CD4-positive, CD25-positive, alpha-beta regulatory T cell (primary cell): ENCODE data around the gene PALD1. TPM values are rescaled to one million over a fixed set of nuclear protein-coding genes. Genes with fewer than 3 reads are reported as not detected.
"Not testable (repeated sequence)": the region's sequence is repeated elsewhere in the genome, so short reads cannot be mapped to it uniquely, and the experiment has no call there.

Experiments used
- ATAC-seq, 2 donors: fragments of 150-1000 bp; cut with Tn5 transposase; one replicate each; pipeline ENCODE4 v1.10.0; 2021; ENCODE audit warnings: low read depth in 2 of 2, moderate number of reproducible peaks in 2 of 2, moderate library complexity in 1 of 2
- DNase-seq, 3 donors: peaks; one replicate each; pipeline versions ENCODE4 v3.0.0 to v3.0.0-alpha.2; 2012 to 2022; ENCODE audit warnings: mixed read lengths in 1 of 3
- H3K27ac ChIP-seq: one replicate; pipeline ENCODE4 v1.7.0; 2013; ENCODE audit warnings: mild to moderate bottlenecking, low read length; ENCODE audit not compliant: insufficient read depth, poor library complexity, severe bottlenecking
- H3K27me3 ChIP-seq: one replicate; pipeline ENCODE4 v1.7.0; 2013; ENCODE audit warnings: low read length; ENCODE audit not compliant: control insufficient read depth, insufficient read depth
- H3K36me3 ChIP-seq: one replicate; pipeline ENCODE4 v1.7.0; 2013; ENCODE audit warnings: mild to moderate bottlenecking, low read length, moderate library complexity; ENCODE audit not compliant: control insufficient read depth, insufficient read depth
- H3K4me1 ChIP-seq: 2 replicates; pipeline ENCODE4 v1.7.0; 2013; ENCODE audit warnings: mild to moderate bottlenecking, low read length; ENCODE audit not compliant: insufficient read depth, control insufficient read depth, poor library complexity, severe bottlenecking
- H3K4me3 ChIP-seq: one replicate; pipeline ENCODE4 v1.7.0; 2013; ENCODE audit warnings: low read depth, mild to moderate bottlenecking, low read length, moderate library complexity
- H3K9me3 ChIP-seq, 2 experiments: 1 replicate in 1 of 2; 2 replicates in 1 of 2; pipeline ENCODE4 v1.7.0; 2013; ENCODE audit warnings: low read length in 2 of 2, mild to moderate bottlenecking in 1 of 2, moderate library complexity in 1 of 2; ENCODE audit not compliant: control insufficient read depth in 2 of 2
- H3K27ac Mint-ChIP-seq, 3 donors: one replicate each; pipeline ENCODE4 v1.8.0; 2020 to 2022; ENCODE audit warnings: mild to moderate bottlenecking in 3 of 3, mixed read lengths in 3 of 3, moderate library complexity in 2 of 3
- H3K27me3 Mint-ChIP-seq: one replicate; pipeline ENCODE4 v1.8.0; 2022; ENCODE audit warnings: mild to moderate bottlenecking, mixed read lengths
- H3K36me3 Mint-ChIP-seq: one replicate; pipeline ENCODE4 v1.8.0; 2020; ENCODE audit warnings: mixed read lengths
- H3K4me1 Mint-ChIP-seq, 4 donors: one replicate each; pipeline ENCODE4 v1.8.0; 2020 to 2022; ENCODE audit warnings: mixed read lengths in 4 of 4, mild to moderate bottlenecking in 1 of 4
- H3K4me3 Mint-ChIP-seq, 4 donors: one replicate each; pipeline ENCODE4 v1.8.0; 2020 to 2022; ENCODE audit warnings: mild to moderate bottlenecking in 4 of 4, mixed read lengths in 4 of 4, moderate library complexity in 3 of 4
- H3K9me3 Mint-ChIP-seq, 7 donors: one replicate each; pipeline ENCODE4 v1.8.0; 2020 to 2022; ENCODE audit warnings: mixed read lengths in 7 of 7, mild to moderate bottlenecking in 3 of 7, moderate library complexity in 2 of 7
- polyA plus RNA-seq, 4 donors: library from polyadenylated mRNA; unstranded; fragments of 300-500 nt; fragmentation: Illumina TruSeq; gene quantifications; one replicate each; pipeline ENCODE4 v1.2.3, GENCODE V29; 2021
- total RNA-seq: library from RNA; stranded (reverse); gene quantifications from one replicate; pipeline ENCODE4 v1.2.3, GENCODE V29; 2022

The PALD1 gene
- total and polyA plus RNA-seq, 5 donors from 2014 or later = not detected

DNA sequence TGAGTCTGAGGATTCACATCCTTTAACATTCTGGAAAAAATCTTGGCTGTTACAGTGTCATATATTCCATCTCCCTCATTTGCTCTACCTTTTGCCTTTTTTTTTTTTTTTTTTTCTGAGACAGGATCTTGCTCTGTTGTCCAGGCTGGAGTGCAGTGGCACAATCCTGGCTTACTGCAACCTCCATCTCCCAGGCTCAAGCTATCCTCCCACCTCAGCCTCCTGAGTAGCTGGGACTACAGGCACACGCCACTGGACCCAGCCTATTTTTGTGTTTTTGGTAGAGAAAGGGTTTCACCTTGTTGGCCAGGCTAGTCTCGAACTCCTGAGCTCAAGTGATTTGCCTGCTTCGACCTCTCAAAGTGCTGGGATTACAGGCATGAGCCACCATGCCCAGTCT, 135.8 kb downstream of the PALD1 start:
- peaks cover 36% of the 10 kb centered on the region for H3K27me3 Mint-ChIP-seq
- ATAC-seq, H3K9me3 Mint-ChIP-seq, H3K4me3 ChIP-seq, H3K27ac ChIP-seq, H3K36me3 ChIP-seq, H3K36me3 Mint-ChIP-seq, H3K27me3 ChIP-seq, H3K4me3 Mint-ChIP-seq, H3K4me1 ChIP-seq, H3K9me3 ChIP-seq, DNase-seq: not testable (repeated sequence)
- H3K27ac Mint-ChIP-seq = peak overlapping the region in 1 of 3 donors; percentile 8
- peaks cover 5 to 14% (median 12%) of the 10 kb centered on the region in 4 donors for H3K4me1 Mint-ChIP-seq

DNA sequence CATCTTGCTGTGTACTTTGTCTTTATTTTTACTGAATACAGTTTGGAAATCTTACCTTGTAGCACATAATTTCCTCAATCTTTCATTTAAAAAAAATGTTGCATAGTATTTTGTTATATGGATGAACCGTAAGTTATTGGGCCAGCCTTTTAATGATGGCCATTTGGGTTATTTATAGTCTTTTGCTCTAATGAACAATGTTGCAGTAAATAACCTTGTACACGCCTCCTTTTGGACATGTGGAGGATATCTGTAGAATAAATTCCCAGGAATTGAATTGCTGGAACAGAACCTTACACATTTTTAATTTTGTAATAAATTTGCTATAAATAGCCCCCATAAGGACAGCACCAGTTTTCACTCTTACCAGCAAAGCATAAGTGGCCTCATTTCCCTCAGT, 136.6 kb downstream of the PALD1 start:
- H3K36me3 Mint-ChIP-seq = peaks cover under 1% of the 10 kb centered on the region
- H3K27ac Mint-ChIP-seq = no peak overlapping the region
- peaks cover 6% of the 10 kb centered on the region for H3K27me3 ChIP-seq
- peaks cover 7% of the 10 kb centered on the region in 2 experiments for H3K9me3 ChIP-seq
- no peaks in the 10 kb centered on the region for H3K4me1 ChIP-seq
- ATAC-seq (no peak), DNase-seq (no peak)
- H3K9me3 Mint-ChIP-seq = peaks cover 0 to 12% (median 1%) of the 10 kb centered on the region in 7 donors
- H3K4me3 ChIP-seq = no peak overlapping the region
- H3K4me3 Mint-ChIP-seq = no peak overlapping the region
- H3K27ac ChIP-seq = no peak overlapping the region
- H3K4me1 Mint-ChIP-seq = peaks cover 5 to 14% (median 11%) of the 10 kb centered on the region in 4 donors
- peaks cover 36% of the 10 kb centered on the region for H3K27me3 Mint-ChIP-seq
- H3K36me3 ChIP-seq = no peaks in the 10 kb centered on the region

- H3K9me3 ChIP-seq = peaks cover 10 to 12% of the 10 kb centered on the region in 2 experiments
- H3K27me3 Mint-ChIP-seq = peaks cover 32% of the 10 kb centered on the region
- no peaks in the 10 kb centered on the region for H3K4me1 ChIP-seq
- H3K36me3 ChIP-seq = no peaks in the 10 kb centered on the region
- H3K4me3 Mint-ChIP-seq = no peak overlapping the region
- no peak overlapping the region for H3K4me3 ChIP-seq
- H3K9me3 Mint-ChIP-seq = peaks cover 0 to 19% (median 1%) of the 10 kb centered on the region in 7 donors
- peaks cover 6% of the 10 kb centered on the region for H3K27me3 ChIP-seq
- peak overlapping the region in 2 of 3 donors; percentile 17 to 24 for H3K27ac Mint-ChIP-seq
- ATAC-seq (no peak), DNase-seq (no peak)
- H3K36me3 Mint-ChIP-seq = peaks cover 5% of the 10 kb centered on the region
- H3K27ac ChIP-seq = no peak overlapping the region
- peaks cover 5 to 14% (median 10%) of the 10 kb centered on the region in 4 donors for H3K4me1 Mint-ChIP-seq
Observed at GRCh38 chr10:70615784-70616522, 137.4 kb downstream of the PALD1 start.

GRCh38 chr10:70616761-70617160, 138.2 kb downstream of the PALD1 start:
- H3K27ac Mint-ChIP-seq = peak overlapping the region in 1 of 3 donors; percentile 24
- H3K36me3 Mint-ChIP-seq = peaks cover 5% of the 10 kb centered on the region
- no peaks in the 10 kb centered on the region for H3K36me3 ChIP-seq
- no peak overlapping the region for H3K4me3 Mint-ChIP-seq
- H3K4me1 Mint-ChIP-seq = peaks cover 5 to 14% (median 10%) of the 10 kb centered on the region in 4 donors
- H3K27me3 Mint-ChIP-seq = peaks cover 30% of the 10 kb centered on the region
- H3K4me1 ChIP-seq = no peaks in the 10 kb centered on the region
- peaks cover 6% of the 10 kb centered on the region for H3K27me3 ChIP-seq
- H3K9me3 Mint-ChIP-seq = peaks cover 0 to 19% (median 3%) of the 10 kb centered on the region in 7 donors
- H3K4me3 ChIP-seq = no peak overlapping the region
- no peak overlapping the region for H3K27ac ChIP-seq
- DNase-seq (no peak), ATAC-seq (no peak)
- peaks cover 10 to 12% of the 10 kb centered on the region in 2 experiments for H3K9me3 ChIP-seq

Other genes starting within 250 kb of the PALD1 start
- 54.3 TPM for gene PPA1, start 245.3 kb upstream of the PALD1 start, total RNA-seq
- 100 to 1,000 TPM; 142 to 232 (median 167) TPM for gene PPA1, start 245.3 kb upstream of the PALD1 start, polyA plus RNA-seq
- gene NPFFR1, start 194.8 kb upstream of the PALD1 start, total RNA-seq = not detected
- gene NPFFR1, start 194.8 kb upstream of the PALD1 start, polyA plus RNA-seq = not detected
- gene LRRC20, start 96.1 kb upstream of the PALD1 start, total RNA-seq = 2.3 TPM
- gene LRRC20, start 96.1 kb upstream of the PALD1 start, polyA plus RNA-seq = 1 to 10 TPM in 3 of 4 donors, under 1 TPM in 1; 0.93 to 3.1 (median 1.8) TPM
- 53.1 TPM for gene EIF4EBP2, start 74.6 kb upstream of the PALD1 start, total RNA-seq
- gene EIF4EBP2, start 74.6 kb upstream of the PALD1 start, polyA plus RNA-seq = 10 to 100 TPM; 77.3 to 86.4 (median 85.1) TPM
- not detected for gene NODAL, start 37.1 kb upstream of the PALD1 start, total RNA-seq
- gene NODAL, start 37.1 kb upstream of the PALD1 start, polyA plus RNA-seq = under 1 TPM in 3 of 4 donors, not detected in 1; 0.09 to 0.22 (median 0.17) TPM
- 32.4 TPM for gene PRF1, start 124.0 kb downstream of the PALD1 start, total RNA-seq
- gene PRF1, start 124.0 kb downstream of the PALD1 start, polyA plus RNA-seq = 100 to 1,000 TPM; 130 to 187 (median 154) TPM
- gene ADAMTS14, start 193.7 kb downstream of the PALD1 start, total RNA-seq = not detected
- not detected for gene ADAMTS14, start 193.7 kb downstream of the PALD1 start, polyA plus RNA-seq